ENCODE results near the gene AP5M1.

Gene AP5M1

DNA sequence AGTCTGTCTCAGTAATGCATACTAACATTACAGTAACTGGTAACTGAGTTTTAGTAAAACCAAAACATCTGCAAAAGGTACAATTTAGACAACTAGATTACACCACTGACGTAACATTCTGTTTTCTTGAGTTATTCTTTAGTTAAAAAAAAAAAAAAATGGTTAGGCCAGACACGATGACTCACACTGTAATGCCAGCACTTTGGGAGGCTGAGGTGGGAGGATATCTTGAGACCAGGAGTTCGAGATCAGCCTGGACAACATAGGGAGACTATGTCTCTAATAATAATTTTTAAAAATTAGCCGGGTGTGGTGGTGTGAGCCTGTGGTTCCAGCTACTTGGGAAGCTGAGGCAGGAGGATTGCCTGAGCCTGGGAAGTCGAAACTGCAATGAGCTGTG lies 34.1 kb downstream of the AP5M1 start:
- Histone ChIP-seq H2BK5ac (ENCODE audit: low read length) (no peak overlapping the region), H3K9ac (ENCODE audit: low read length) (no peak overlapping the region), H3K18ac (ENCODE audit: low read length) (no peak overlapping the region), H3K4me1 (ENCODE audit: control insufficient read depth, low read depth, low read length) (no peaks in the 10 kb centered on the region), H3K79me1 (ENCODE audit: low read length) (no peaks in the 10 kb centered on the region), H2BK15ac (replicated peaks; ENCODE audit: low read depth) (no peak overlapping the region), H3K23ac (ENCODE audit: low read length) (no peak overlapping the region), H3K27ac (ENCODE audit: low read depth, low read length) (no peak overlapping the region), H4K8ac (ENCODE audit: low read depth, low read length) (no peak overlapping the region), H3K4me2 (ENCODE audit: low read length) (no peak overlapping the region), H3K4me3 (ENCODE audit: low read length) (no peak overlapping the region), H3K36me3 (ENCODE audit: control insufficient read depth, insufficient read depth, low read length) (no peaks in the 10 kb centered on the region), H4K5ac (ENCODE audit: low read length) (no peak overlapping the region), H3K4ac (ENCODE audit: low read depth, low read length) (no peak overlapping the region), H2BK120ac (ENCODE audit: low read depth, low read length) (no peak overlapping the region), H3K56ac (ENCODE audit: low read length) (no peak overlapping the region), H3K79me2 (ENCODE audit: control insufficient read depth, insufficient read depth, low read length) (no peaks in the 10 kb centered on the region), H2AK5ac (ENCODE audit: low read length) (no peak overlapping the region), H3K27me3 (ENCODE audit: insufficient read depth, low read length, poor library complexity) (no peaks in the 10 kb centered on the region)
- no peak for DNase-seq
- no CpG with 5 or more reads among the region's 5 CpGs for WGBS (ENCODE audit: extremely low coverage, insufficient coverage, low lambda C conversion rate)

DNA sequence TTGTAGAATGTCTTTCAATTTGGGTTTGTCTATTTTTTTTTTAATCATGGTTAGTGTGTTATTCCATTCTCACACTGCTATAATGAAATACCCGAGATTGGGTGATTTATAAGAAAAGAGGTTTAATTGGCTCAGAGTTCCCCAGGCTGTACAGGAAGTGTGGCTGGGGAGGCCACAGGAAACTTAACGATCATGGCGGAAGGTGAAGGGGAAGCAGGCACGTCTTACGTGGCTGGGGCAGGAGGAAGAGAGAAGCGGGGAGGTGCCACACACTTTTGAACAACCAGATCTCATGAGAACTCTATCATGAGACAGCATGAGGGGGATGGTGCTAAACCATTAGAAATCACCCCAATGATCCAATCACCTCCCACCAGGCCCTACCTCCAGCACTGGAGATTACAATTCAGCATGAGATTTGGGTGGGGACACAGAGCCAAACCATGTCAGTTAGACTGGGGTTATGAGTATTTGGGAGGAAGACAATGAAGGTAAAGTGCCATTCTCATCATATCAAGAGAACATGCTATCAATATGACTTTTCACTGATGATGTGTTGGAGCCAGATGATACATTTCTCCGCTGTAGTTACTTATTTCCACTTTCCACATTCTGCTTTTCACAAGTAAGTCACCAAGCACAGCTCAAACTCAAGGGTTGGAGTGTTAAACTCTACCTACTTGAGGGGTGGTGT lies 45.8 kb downstream of the AP5M1 start:
- no peak overlapping the region for H3K27ac ChIP-seq (ENCODE audit: low read depth, low read length)
- WGBS (ENCODE audit: extremely low coverage, insufficient coverage, low lambda C conversion rate), result no CpG with 5 or more reads among the region's 7 CpGs
- H2BK120ac ChIP-seq (ENCODE audit: low read depth, low read length), result no peak overlapping the region
- H4K5ac ChIP-seq (ENCODE audit: low read length), result no peak overlapping the region
- H2BK15ac ChIP-seq (replicated peaks; ENCODE audit: low read depth), result no peak overlapping the region
- no peak overlapping the region for H2AK5ac ChIP-seq (ENCODE audit: low read length)
- H3K18ac ChIP-seq (ENCODE audit: low read length), result no peak overlapping the region
- no peak overlapping the region for H3K4ac ChIP-seq (ENCODE audit: low read depth, low read length)
- H3K36me3 ChIP-seq (ENCODE audit: control insufficient read depth, insufficient read depth, low read length), result no peaks in the 10 kb centered on the region
- no peak for DNase-seq
- H3K4me2 ChIP-seq (ENCODE audit: low read length), result no peak overlapping the region
- H3K79me1 ChIP-seq (ENCODE audit: low read length), result no peaks in the 10 kb centered on the region
- no peak overlapping the region for H3K23ac ChIP-seq (ENCODE audit: low read length)
- no peak overlapping the region for H3K4me3 ChIP-seq (ENCODE audit: low read length)
- no peaks in the 10 kb centered on the region for H3K27me3 ChIP-seq (ENCODE audit: insufficient read depth, low read length, poor library complexity)
- no peak overlapping the region for H2BK5ac ChIP-seq (ENCODE audit: low read length)
- no peak overlapping the region for H3K56ac ChIP-seq (ENCODE audit: low read length)
- H4K8ac ChIP-seq (ENCODE audit: low read depth, low read length), result no peak overlapping the region
- H3K4me1 ChIP-seq (ENCODE audit: control insufficient read depth, low read depth, low read length), result no peaks in the 10 kb centered on the region
- H3K9ac ChIP-seq (ENCODE audit: low read length), result no peak overlapping the region
- no peaks in the 10 kb centered on the region for H3K79me2 ChIP-seq (ENCODE audit: control insufficient read depth, insufficient read depth, low read length)

DNA sequence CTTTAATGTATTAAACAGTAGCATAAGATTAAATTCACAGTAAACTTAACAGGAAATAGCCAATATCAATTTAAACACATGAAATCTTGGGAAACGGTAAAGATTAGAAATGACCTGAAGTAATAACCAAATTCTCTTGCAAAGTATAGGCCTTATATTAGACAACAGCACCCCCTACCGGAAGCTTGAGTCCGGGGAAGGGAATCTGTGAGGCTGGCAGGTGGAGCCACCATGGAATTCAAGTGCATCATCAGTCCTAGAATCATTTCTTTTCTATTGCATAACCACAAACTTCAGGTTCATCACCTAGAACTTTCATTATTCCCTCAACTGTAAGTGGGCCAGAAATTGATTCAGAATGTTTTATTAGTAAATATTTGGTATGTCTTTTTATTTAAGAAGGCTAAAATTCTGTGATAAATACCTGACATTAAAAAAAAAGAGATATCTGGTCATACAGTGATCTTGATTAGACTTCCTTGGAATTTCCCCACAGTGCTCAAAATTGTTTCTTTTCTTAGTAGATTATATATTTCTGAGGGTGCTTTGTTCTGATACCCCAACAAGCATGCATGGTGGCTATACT lies 48.6 kb downstream of the AP5M1 start:
- Histone ChIP-seq H3K4me1 (ENCODE audit: control insufficient read depth, low read depth, low read length) (no peaks in the 10 kb centered on the region), H3K9ac (ENCODE audit: low read length) (no peak overlapping the region), H3K79me2 (ENCODE audit: control insufficient read depth, insufficient read depth, low read length) (no peaks in the 10 kb centered on the region), H3K27ac (ENCODE audit: low read depth, low read length) (no peak overlapping the region), H3K79me1 (ENCODE audit: low read length) (no peaks in the 10 kb centered on the region), H4K8ac (ENCODE audit: low read depth, low read length) (no peak overlapping the region), H2BK120ac (ENCODE audit: low read depth, low read length) (no peak overlapping the region), H2BK15ac (replicated peaks; ENCODE audit: low read depth) (no peak overlapping the region), H4K5ac (ENCODE audit: low read length) (no peak overlapping the region), H2BK5ac (ENCODE audit: low read length) (no peak overlapping the region), H3K56ac (ENCODE audit: low read length) (no peak overlapping the region), H3K23ac (ENCODE audit: low read length) (no peak overlapping the region), H3K4ac (ENCODE audit: low read depth, low read length) (no peak overlapping the region), H3K27me3 (ENCODE audit: insufficient read depth, low read length, poor library complexity) (no peaks in the 10 kb centered on the region), H3K36me3 (ENCODE audit: control insufficient read depth, insufficient read depth, low read length) (no peaks in the 10 kb centered on the region), H3K4me3 (ENCODE audit: low read length) (no peak overlapping the region), H3K18ac (ENCODE audit: low read length) (no peak overlapping the region), H2AK5ac (ENCODE audit: low read length) (no peak overlapping the region), H3K4me2 (ENCODE audit: low read length) (no peak overlapping the region)
- WGBS (ENCODE audit: extremely low coverage, insufficient coverage, low lambda C conversion rate), result no CpG with 5 or more reads among the region's 3 CpGs
- peak; percentile 84 for DNase-seq

DNA sequence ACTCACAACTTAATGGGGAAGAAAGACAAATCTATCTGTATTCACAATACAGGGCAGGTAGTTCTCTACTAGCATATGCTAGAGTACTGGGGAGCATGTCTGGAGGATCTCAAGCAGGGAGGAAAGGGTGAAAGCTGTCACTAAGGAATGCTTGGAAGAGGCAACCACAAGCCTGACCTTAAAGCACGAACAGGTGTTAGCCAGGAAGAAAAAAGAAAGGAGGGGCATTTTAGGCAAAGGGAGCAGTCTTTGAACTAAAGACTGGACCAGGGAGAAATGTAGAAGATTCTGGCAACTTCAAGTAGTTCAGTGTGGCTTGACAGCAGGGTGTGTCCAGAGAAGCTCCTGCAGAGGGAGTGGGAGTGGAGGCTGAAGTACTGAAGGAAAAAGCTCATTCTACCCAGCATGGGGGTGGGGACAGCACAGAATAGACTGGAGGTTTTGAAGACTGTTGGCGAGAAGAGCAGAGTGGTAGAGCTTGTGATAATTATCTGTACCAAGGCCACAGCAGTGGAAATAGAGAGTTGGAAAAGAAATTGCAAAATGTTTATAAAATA lies 50.9 kb downstream of the AP5M1 start:
- Histone ChIP-seq H2BK120ac (ENCODE audit: low read depth, low read length) (no peak overlapping the region), H3K56ac (ENCODE audit: low read length) (no peak overlapping the region), H3K18ac (ENCODE audit: low read length) (no peak overlapping the region), H3K27me3 (ENCODE audit: insufficient read depth, low read length, poor library complexity) (no peaks in the 10 kb centered on the region), H3K9ac (ENCODE audit: low read length) (no peak overlapping the region), H3K4ac (ENCODE audit: low read depth, low read length) (no peak overlapping the region), H3K79me2 (ENCODE audit: control insufficient read depth, insufficient read depth, low read length) (no peaks in the 10 kb centered on the region), H3K4me3 (ENCODE audit: low read length) (no peak overlapping the region), H3K4me2 (ENCODE audit: low read length) (no peak overlapping the region), H3K4me1 (ENCODE audit: control insufficient read depth, low read depth, low read length) (no peaks in the 10 kb centered on the region), H2BK15ac (replicated peaks; ENCODE audit: low read depth) (no peak overlapping the region), H2AK5ac (ENCODE audit: low read length) (no peak overlapping the region), H3K36me3 (ENCODE audit: control insufficient read depth, insufficient read depth, low read length) (no peaks in the 10 kb centered on the region), H4K8ac (ENCODE audit: low read depth, low read length) (no peak overlapping the region), H3K27ac (ENCODE audit: low read depth, low read length) (no peak overlapping the region), H2BK5ac (ENCODE audit: low read length) (no peak overlapping the region), H3K23ac (ENCODE audit: low read length) (no peak overlapping the region), H3K79me1 (ENCODE audit: low read length) (no peaks in the 10 kb centered on the region), H4K5ac (ENCODE audit: low read length) (no peak overlapping the region)
- DNase-seq, result peak; percentile 11
- no CpG with 5 or more reads among the region's 2 CpGs for WGBS (ENCODE audit: extremely low coverage, insufficient coverage, low lambda C conversion rate)

DNA sequence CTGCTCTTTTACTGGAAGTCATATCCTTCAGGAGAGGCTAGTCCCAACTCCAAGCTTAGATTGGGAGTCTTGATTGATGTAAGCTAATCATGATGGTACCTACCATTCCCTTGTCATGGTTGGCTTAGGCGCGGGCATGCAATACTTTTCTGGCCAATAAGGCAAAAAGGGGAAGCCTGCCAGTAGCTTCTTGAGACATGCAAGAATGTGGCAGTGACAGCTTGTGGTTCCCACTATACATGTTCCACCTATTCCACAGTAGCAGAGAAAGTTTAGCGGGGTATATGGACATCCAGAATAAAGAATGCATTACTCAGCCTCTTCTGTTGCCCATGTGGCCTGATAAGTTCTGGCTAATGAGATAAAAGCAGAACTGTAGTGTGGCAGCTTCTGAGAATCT lies 55.0 kb downstream of the AP5M1 start:
- Histone ChIP-seq H2BK15ac (replicated peaks; ENCODE audit: low read depth) (no peak overlapping the region), H4K8ac (ENCODE audit: low read depth, low read length) (no peak overlapping the region), H2BK5ac (ENCODE audit: low read length) (no peak overlapping the region), H3K18ac (ENCODE audit: low read length) (no peak overlapping the region), H3K79me2 (ENCODE audit: control insufficient read depth, insufficient read depth, low read length) (no peaks in the 10 kb centered on the region), H3K27ac (ENCODE audit: low read depth, low read length) (no peak overlapping the region), H2AK5ac (ENCODE audit: low read length) (no peak overlapping the region), H3K9ac (ENCODE audit: low read length) (no peak overlapping the region), H3K4me2 (ENCODE audit: low read length) (no peak overlapping the region), H3K4me1 (ENCODE audit: control insufficient read depth, low read depth, low read length) (no peaks in the 10 kb centered on the region), H3K4ac (ENCODE audit: low read depth, low read length) (no peak overlapping the region), H3K36me3 (ENCODE audit: control insufficient read depth, insufficient read depth, low read length) (no peaks in the 10 kb centered on the region), H3K4me3 (ENCODE audit: low read length) (no peak overlapping the region), H3K23ac (ENCODE audit: low read length) (no peak overlapping the region), H2BK120ac (ENCODE audit: low read depth, low read length) (no peak overlapping the region), H3K79me1 (ENCODE audit: low read length) (no peaks in the 10 kb centered on the region), H3K27me3 (ENCODE audit: insufficient read depth, low read length, poor library complexity) (no peaks in the 10 kb centered on the region), H4K5ac (ENCODE audit: low read length) (no peak overlapping the region), H3K56ac (ENCODE audit: low read length) (no peak overlapping the region)
- no peak for DNase-seq
- no CpG with 5 or more reads among the region's 3 CpGs for WGBS (ENCODE audit: extremely low coverage, insufficient coverage, low lambda C conversion rate)
